LNCAP (cell line): ENCODE measurements around the gene TRAPPC2L.

Experiments
- TF ChIP-seq, protein P1 (sequence below): fragments of 450-650 bp; IDR thresholded peaks from 2 replicates; pipeline ENCODE4 v1.5.1; 2017; ENCODE audit warnings: mild to moderate bottlenecking

The TRAPPC2L gene

DNA sequence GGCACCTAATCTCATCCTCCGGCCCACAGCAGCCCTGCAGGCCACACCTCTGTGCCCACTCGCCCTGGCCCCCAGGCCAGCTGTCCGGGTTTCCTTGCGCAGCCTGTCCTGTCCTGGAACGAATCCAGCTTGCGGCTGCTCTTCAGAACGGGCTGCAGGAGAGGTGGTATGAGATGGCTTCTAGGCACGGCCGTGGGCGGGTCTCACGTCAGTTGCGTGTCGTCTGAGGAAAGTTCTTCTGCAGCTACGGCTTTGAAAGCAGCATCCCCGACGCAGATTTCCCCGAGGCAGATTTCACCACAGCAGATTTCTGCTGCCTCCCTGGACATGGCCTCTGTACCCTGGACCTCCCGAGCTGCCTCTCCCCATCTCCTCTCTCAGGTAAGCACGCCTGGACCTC is 18.4 kb upstream of the TRAPPC2L start:
- TF ChIP-seq, protein P1, sequence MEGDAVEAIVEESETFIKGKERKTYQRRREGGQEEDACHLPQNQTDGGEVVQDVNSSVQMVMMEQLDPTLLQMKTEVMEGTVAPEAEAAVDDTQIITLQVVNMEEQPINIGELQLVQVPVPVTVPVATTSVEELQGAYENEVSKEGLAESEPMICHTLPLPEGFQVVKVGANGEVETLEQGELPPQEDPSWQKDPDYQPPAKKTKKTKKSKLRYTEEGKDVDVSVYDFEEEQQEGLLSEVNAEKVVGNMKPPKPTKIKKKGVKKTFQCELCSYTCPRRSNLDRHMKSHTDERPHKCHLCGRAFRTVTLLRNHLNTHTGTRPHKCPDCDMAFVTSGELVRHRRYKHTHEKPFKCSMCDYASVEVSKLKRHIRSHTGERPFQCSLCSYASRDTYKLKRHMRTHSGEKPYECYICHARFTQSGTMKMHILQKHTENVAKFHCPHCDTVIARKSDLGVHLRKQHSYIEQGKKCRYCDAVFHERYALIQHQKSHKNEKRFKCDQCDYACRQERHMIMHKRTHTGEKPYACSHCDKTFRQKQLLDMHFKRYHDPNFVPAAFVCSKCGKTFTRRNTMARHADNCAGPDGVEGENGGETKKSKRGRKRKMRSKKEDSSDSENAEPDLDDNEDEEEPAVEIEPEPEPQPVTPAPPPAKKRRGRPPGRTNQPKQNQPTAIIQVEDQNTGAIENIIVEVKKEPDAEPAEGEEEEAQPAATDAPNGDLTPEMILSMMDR: no peak

DNA sequence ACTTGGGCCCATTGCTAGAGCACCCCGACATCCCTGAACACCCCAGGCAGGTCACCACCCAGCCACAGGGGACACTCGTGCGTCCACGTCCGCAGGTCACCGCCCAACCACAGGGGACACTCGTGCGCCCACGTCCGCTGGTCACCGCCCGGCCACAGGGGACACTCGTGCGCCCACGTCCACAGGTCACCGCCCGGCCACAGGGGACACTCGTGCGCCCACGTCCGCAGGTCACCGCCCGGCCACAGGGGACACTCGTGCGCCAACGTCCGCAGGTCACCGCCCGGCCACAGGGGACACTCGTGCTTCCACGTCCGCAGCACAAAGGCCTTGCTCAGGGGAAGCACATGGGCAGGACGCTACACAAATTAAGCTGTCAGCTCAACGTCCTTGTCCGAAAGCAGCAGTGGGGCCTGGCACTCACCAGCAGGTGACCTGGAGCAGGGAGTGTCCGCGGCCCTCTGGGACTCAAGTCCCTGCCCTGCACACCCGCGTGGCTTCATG is 17.8 kb upstream of the TRAPPC2L start:
- TF ChIP-seq, protein P1: no peak; the same call in 1 of the 2 replicates

DNA sequence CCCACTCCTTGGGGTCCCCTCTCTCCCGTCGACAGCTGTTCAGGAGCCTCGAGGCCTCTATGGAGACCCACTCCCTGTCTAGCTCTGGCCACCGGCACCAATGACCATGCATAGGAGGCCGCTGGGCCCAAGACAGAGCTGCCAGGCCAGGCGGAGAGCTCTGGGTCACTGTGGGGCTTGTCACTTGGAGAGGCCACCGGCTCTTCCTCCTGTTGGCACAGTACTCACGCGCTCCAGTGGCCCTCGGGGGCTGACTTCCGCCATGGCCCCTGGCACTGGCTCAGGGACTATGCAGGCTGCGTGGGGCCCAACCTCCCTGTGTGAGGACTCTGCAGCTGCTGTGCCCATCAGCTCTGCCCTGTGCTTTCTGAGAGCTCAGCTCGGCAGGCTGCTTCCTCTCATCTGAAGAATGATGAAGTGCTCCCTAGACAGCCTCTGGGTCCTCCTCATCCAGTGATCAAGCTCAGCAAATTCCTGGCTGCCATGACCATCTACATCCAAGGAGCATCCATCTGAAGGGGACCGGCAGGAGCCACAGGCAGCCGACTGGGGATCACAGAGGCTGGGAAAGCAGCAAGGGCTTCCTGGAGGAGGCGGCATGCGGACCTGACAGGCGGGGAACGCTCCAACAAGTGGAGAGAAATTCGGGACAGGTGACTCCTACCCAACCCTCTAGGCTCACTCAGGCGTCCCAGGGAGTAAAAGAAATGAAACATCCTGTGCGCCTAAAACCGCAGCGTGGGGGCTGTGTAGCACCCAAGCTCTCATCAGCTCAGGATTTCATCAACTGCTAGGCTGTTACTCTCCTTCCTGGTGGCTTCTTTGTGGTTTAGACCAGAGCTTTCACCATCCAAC is 17.0 kb upstream of the TRAPPC2L start:
- TF ChIP-seq, protein P1: no peak

DNA sequence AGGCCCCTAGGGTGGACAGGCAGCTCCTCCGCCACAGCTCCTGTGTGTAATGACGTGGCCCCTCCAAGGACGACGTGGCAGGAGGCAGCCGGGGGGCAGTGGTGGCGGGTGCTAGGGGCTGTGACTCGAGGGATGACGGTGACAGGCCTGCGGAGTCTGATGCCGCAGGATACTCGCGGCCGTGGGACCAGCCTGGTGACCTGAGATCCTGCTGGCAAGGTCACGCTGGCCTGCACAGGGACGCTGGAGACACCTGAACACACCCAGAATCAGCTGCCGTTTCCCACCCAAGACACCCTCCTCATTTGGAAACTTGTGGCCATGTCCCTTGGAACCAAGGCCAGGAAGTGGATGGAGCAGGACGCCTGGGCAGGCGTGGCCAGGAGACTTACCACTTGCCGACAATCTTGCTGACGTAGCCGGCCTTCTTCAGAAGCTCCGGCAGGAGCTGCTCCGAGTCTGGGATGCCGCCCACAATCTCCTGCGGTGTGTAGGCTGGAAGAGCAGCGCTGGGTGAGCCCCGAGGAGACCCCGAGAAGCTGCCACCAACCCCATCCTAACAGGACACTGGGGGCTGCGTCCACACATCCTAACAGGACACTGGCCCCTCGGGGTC is 16.2 kb upstream of the TRAPPC2L start:
- TF ChIP-seq, protein P1: no peak

DNA sequence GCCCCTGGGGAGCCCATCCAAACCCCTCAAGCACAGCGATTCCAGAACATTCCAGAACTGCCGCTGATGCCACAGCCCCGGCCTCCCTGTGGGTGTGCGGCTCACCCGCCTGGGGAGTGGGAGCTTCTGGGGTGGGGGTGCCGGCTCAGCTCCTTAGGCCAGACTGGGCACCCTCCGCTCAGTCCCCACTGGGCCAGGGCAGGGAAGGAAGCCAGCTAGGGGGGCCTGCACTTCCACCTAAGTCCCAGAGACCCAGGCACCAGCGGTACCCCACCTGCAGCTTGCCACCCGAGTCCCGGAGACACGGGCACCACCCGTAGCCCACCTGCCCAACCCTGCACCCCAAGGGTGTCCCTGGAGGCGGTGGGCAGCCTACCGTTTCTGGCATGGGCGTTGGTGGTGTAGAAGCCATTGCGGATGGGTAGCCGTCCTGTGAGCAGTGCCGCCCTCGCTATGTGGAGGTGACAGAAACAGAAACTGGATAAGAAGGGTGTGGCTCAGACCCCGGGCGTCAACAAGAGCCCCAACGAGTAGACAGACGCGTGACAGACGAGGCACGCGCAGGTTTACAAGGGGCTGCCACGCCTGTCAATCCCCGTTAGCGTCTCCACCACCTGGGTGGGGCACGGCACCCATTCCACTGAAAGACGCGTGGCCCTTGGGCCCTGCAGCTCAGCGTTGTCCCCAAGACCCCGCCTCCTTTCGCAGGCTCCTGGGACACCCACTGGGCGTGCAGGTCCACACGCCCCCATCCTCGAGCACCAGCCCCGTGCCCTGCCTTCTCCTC is 15.2 kb upstream of the TRAPPC2L start:
- TF ChIP-seq, protein P1: no peak

DNA sequence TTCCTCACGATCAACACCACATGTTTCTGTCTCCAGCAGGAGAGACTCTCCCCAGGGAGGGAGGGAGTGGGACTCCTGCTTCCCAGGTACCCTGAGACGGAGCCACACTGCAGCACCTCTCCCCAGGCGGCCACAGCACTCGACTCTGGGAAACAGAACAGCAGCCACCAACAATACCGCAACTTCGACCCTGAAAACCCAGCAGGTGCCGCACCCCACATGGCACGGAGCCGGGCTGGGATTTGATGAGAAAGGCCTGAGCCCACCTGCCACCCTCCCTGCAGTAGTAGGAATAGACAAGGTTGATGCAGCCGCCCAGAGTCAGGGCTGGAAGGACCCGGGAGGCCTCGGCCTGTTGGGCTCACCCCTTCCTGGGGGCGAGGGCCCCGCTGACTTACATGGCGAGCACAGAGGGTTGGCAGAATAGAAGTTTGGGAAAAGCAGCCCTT is 14.6 kb upstream of the TRAPPC2L start:
- TF ChIP-seq, protein P1: no peak

DNA sequence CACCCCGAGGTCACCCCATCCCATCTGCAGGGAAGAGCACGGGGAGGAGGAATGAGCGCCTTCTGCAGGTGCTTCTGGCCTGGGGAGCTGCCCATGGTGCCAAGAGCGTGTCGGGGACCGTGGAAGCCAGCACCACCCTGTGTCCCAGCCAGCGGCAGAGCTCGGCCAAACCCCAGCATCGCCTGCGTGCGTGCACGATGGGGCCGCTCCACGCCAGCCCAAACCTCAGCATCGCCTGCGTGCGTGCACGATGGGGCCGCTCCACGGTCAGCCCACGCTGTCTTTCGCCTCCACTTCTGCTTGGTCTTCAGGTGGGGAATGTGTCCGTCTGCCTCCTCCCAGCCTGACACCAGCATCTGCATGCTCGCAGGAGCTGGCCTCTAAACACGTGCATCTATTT is 14.1 kb upstream of the TRAPPC2L start:
- TF ChIP-seq, protein P1: no peak
